Subcutaneous adipose tissue (tissue), 4 donors: ENCODE data around the gene NFATC2IP. TPM values are rescaled to one million over a fixed set of nuclear protein-coding genes. Genes with fewer than 3 reads are reported as not detected.

Source experiments
- total RNA-seq, 4 donors: library from RNA; depleted of rRNA; stranded (reverse); fragments of >200 nt; gene quantifications; one replicate each; pipeline ENCODE4 v1.1.0, GENCODE V29; 2016
- TF ChIP-seq, protein P1 (sequence below): fragments of 450-650 bp; IDR thresholded peaks from one replicate; pipeline ENCODE4 v1.5.1; 2016; ENCODE audit warnings: low read depth, mild to moderate bottlenecking, control low read depth, antibody characterized with exemption, moderate library complexity

NFATC2IP gene
- total RNA-seq, 4 donors from 2014 or later, result 18.2 to 33.5 (median 23.8) TPM

DNA sequence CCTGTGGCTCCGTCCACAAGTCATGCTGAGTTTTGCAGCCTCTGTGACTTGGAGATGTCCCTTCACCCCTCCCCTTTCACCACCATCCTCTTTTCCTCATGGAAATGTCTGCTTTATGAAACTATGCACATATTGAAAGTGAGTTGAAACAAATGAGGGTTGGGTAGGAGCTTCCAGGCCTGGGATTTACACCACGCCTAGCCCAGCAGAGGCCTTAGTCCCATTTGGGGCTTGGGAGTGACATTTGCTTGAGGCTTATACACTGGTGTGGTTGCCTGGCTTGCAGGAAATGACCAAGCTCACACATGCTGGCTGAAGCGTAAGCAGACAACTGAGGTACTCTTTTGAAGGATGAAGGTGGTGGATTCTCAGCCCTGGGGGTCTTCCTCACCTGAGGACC is 13.3 kb downstream of the NFATC2IP start:
- TF ChIP-seq, protein P1, sequence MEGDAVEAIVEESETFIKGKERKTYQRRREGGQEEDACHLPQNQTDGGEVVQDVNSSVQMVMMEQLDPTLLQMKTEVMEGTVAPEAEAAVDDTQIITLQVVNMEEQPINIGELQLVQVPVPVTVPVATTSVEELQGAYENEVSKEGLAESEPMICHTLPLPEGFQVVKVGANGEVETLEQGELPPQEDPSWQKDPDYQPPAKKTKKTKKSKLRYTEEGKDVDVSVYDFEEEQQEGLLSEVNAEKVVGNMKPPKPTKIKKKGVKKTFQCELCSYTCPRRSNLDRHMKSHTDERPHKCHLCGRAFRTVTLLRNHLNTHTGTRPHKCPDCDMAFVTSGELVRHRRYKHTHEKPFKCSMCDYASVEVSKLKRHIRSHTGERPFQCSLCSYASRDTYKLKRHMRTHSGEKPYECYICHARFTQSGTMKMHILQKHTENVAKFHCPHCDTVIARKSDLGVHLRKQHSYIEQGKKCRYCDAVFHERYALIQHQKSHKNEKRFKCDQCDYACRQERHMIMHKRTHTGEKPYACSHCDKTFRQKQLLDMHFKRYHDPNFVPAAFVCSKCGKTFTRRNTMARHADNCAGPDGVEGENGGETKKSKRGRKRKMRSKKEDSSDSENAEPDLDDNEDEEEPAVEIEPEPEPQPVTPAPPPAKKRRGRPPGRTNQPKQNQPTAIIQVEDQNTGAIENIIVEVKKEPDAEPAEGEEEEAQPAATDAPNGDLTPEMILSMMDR, result no peak

DNA sequence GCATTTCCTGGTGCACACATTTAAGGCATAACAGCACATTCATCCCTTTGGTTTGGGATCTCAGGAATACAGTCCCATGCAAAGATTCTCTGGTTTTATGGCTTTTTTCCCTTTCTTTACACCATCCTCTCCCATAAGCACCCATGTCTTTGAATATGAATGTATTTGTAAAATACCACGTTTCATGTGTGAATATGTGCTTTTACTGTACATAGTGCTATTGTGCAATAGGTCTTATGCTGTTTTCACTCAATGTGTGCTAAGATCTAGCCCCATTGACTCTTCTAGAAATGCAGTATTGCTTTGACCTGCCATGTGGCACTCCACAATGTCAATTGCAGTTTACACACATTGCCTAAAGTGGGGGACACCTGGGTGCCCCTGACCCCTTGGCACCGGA is 13.8 kb downstream of the NFATC2IP start:
- TF ChIP-seq, protein P1, result no peak

DNA sequence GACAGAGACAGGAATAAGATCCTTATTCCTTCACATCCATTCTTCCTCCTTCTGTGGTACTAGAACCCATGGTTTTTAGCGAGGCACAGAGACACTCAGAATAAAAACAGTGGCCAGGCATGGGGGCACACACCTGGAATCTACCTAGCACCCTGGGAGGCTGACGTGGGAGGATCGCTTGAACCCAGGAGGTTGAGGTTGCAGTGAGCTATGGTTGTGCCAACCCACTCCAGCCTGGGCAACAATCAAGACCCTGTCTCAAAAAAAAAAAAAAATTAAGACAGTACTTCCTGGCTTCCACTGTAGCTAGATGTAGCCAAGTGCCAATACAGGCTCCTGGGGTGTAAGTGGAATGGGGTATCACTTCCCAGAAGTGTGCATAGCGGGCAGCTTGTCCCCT is 16.4 kb downstream of the NFATC2IP start:
- TF ChIP-seq, protein P1, result no peak

DNA sequence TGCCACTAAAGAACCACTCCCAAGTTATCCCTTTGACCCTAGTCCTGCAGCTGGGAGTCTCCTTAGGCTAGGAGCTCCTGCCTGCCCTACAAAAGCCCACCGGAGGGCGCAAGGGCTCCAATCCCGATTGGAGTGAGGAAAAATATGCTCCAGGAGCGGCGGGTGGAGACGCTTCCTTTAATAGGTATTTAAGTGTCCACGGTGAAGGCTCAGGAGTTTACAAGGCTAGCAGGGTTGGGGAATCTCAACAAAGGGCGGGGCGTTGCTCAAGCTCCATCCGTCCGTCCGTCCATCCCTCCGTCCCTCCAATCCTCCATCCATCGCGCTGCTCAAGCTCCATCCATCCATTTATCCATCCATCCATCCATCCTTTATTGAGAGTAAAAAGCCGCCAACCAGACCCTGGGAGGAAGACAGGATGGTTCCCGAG is 23.3 kb downstream of the NFATC2IP start:
- TF ChIP-seq, protein P1, result no peak

DNA sequence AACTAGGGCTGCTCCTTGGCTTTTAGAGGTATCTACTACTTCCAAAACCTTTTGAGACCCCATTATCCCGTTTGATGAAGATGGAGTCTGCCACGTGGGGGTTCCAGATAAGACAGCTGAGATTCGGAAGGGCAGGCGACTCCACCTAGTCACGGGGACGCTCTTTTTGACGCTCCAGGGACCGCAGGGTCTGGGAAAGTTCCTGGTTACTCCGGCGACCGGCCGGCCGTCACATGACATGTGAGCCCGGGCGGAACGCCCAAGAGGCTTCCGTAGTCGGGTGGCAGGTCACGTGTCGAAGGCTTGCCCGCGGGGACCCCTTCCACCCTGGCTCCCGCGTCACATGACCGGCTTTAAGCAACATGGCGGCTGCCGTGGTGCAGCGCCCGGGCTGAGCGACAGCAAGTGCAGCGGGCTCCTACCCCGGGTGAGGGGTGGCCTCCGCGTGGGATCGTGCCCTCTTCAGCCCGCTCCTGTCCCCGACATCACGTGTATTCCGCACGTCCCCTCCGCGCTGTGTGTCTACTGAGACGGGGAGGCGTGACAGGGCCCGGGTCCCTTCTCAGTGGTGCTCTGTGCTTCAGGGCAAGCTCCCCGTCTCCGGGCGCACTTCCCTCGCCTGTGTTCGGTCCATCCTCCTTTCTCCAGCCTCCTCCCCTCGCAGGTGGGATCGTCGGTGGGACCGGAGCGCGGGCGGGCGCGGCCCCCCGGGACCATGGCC is 23.9 kb downstream of the NFATC2IP start, which contains the start of gene SPNS1:
Gene SPNS1, plus strand, starts transcription at position 342 of the 721 bp plus-strand sequence. Its CDS starts 374 bp downstream, at position 716.
- TF ChIP-seq, protein P1, result no peak

DNA sequence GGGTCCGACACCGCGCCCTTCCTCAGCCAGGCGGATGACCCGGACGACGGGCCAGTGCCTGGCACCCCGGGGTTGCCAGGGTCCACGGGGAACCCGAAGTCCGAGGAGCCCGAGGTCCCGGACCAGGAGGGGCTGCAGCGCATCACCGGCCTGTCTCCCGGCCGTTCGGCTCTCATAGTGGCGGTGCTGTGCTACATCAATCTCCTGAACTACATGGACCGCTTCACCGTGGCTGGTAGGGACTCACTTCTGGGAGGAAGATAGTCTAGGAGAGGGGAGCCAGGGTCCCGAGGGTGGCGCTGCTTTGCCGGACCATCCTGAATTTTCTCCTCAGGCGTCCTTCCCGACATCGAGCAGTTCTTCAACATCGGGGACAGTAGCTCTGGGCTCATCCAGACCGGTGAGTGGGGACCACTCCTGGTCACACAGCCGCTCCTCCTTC is 24.4 kb downstream of the NFATC2IP start:
- TF ChIP-seq, protein P1, result no peak

DNA sequence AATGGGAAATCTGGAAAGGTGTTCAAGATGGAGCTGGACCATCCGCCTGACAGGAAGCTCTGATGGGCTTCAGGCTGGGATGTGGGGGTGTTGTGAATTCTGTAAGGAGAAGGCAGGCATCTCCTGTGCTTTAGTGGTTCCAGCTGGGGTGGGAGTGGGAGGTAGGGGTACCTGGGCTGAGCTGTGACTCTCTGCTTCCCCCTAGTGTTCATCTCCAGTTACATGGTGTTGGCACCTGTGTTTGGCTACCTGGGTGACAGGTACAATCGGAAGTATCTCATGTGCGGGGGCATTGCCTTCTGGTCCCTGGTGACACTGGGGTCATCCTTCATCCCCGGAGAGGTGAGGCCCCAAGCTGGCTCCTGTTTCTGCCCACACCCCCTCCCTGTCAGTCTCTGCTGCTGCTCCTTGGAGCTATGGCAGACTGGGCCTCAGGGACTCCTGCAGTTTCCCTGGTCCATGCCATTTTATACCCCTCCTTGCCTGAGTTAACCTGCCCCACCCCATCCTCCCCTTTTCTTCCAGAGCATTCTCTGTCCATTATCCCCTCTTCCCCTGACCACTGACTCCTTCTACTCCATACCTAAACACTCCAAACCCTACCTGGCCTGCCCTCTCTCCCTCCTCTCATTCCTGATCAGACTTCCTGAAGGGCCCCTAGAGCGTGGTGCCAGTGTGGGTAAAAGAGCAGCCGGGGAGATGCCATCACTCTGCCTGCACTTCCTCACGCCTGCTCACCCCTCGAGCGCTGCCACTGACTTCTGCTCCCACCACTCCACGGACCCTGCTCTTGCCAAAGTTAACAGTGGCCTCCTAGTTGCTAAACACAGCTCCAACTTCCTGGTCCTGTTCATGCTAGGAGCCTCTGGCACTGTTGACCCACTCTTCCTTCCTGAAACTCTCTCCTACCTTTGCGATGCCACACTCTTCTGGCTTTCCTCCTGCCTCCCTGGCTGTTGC is 27.2 kb downstream of the NFATC2IP start:
- TF ChIP-seq, protein P1, result no peak
